Subcutaneous abdominal adipose tissue (tissue), 5 donors: ENCODE data around the gene GJB3.
"Not testable (repeated sequence)": the region's sequence is repeated elsewhere in the genome, so short reads cannot be mapped to it uniquely, and the experiment has no call there.

ENCODE experiments used
- H3K27ac ChIP-seq: one replicate; pipeline ENCODE4 v1.7.0; 2013; ENCODE audit warnings: low read depth, mild to moderate bottlenecking, inconsistent platforms, low read length, moderate library complexity
- H3K27me3 ChIP-seq, 5 donors: one replicate each; pipeline ENCODE4 v1.7.0; 2013; ENCODE audit warnings: low read length in 5 of 5, inconsistent platforms in 1 of 5; ENCODE audit not compliant: control insufficient read depth in 5 of 5, insufficient read depth in 4 of 5
- H3K36me3 ChIP-seq, 5 donors: one replicate each; pipeline ENCODE4 v1.7.0; 2013; ENCODE audit warnings: low read length in 5 of 5; ENCODE audit not compliant: control insufficient read depth in 5 of 5, insufficient read depth in 5 of 5
- H3K4me1 ChIP-seq, 5 donors: one replicate each; pipeline ENCODE4 v1.7.0; 2013; ENCODE audit warnings: low read length in 5 of 5, mild to moderate bottlenecking in 3 of 5, moderate library complexity in 1 of 5; ENCODE audit not compliant: control insufficient read depth in 5 of 5, insufficient read depth in 5 of 5
- H3K4me3 ChIP-seq, 5 donors: one replicate each; pipeline ENCODE4 v1.7.0; 2013; ENCODE audit warnings: low read length in 5 of 5, low read depth in 1 of 5
- H3K9ac ChIP-seq, 5 donors: one replicate each; pipeline ENCODE4 v1.7.0; 2013; ENCODE audit warnings: low read length in 5 of 5, mild to moderate bottlenecking in 4 of 5, moderate library complexity in 3 of 5
- H3K9me3 ChIP-seq, 5 donors: one replicate each; pipeline ENCODE4 v1.7.0; 2013; ENCODE audit warnings: low read length in 5 of 5; ENCODE audit not compliant: control insufficient read depth in 5 of 5
- donor health status: healthy.
- donor health status: healthy.
- donor health status: healthy.
- donor health status: healthy.
- donor health status: healthy.

GJB3 gene

DNA sequence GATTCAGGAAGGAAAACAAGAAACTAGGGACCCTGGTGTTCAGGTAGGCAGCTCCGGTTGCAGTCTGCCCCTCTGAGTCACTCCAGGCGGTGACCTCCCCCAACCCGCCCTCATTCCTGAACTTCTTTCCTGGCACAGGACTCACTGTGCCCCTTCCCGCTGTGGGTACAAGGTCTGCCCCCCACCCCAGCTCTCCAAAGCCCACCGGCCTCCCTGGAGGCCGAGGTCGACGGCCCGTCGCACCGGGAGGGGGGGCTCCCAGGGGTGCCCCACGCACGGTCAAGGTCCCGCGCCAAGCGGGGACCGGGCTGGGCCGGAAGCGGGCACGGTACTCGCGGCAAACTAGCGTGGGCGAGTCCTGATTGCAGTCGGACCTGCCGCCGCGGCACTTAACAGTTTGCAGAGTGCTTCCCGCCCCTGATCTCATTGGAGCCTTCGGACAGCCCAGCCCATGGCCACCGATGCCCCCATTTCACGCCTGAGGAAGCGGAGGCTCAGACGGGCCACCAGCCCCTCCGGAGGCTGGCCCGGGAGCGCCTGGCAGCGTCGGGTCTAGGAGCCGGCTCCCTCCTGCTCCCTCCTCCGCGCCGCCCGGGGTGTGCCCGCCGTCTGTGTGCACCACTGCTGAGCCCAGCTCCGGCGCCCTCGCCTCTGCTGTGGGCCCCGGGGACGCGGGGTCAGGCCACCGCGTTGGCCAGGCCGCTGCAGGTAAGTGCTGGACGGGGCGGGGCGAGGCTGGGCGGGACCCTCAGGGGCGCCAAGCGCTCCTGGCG is at the start of gene GJB3:
GJB3 (plus strand) TSS at position 144 of the 773 bp plus-strand sequence. CDS start 3,549 bp downstream, outside the sequence.
- Histone ChIP-seq H3K9ac (no peak within 1 kb of the TSS), H3K27ac (no peak within 1 kb of the TSS), H3K9me3 (no peaks in the 10 kb centered on the region), H3K4me1 (peaks cover 0 to 15% (median 10%) of the 10 kb centered on the region in 5 donors), H3K4me3 (peak within 1 kb of the TSS in 3 of 5 donors; percentile 36 to 49 (median 42)), H3K36me3 (no peaks in the 10 kb centered on the region), H3K27me3 (peaks cover 31 to 53% (median 44%) of the 10 kb centered on the region in 5 donors)

GRCh38 chr1:34732831-34733230 is 48.2 kb upstream of the GJB3 start:
- peaks cover 2 to 14% (median 3%) of the 10 kb centered on the region in 5 donors for H3K27me3 ChIP-seq
- H3K36me3 ChIP-seq, H3K9ac ChIP-seq, H3K4me1 ChIP-seq, H3K4me3 ChIP-seq, H3K9me3 ChIP-seq, H3K27ac ChIP-seq: not testable (repeated sequence)

DNA sequence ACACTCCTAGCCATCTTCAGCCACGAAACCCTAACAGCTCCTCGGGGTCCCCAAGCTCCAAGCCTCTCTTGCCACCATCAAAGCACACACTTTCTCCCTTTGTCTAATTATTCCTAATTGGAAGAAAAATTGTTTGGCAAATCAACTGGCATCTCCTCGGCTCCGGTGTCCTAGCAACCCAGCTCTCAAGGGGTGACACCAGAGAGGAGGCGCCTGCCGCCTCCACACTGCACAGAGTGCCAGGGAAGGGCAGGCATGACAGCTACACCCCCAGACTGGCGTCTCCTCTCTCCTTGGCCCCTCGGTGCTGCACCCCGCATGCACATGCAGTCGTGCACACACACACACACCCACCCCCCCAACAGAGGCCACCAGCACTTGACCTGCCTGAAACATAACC is 44.3 kb upstream of the GJB3 start:
- Histone ChIP-seq H3K36me3 (no peaks in the 10 kb centered on the region), H3K9ac (no peak overlapping the region), H3K4me1 (no peaks in the 10 kb centered on the region), H3K27me3 (peaks cover 4 to 16% (median 8%) of the 10 kb centered on the region in 5 donors), H3K9me3 (no peaks in the 10 kb centered on the region), H3K4me3 (no peak overlapping the region), H3K27ac (no peak overlapping the region)

- not testable (repeated sequence) for H3K9ac ChIP-seq, H3K9me3 ChIP-seq, H3K27ac ChIP-seq, H3K4me3 ChIP-seq, H3K36me3 ChIP-seq, H3K4me1 ChIP-seq
- peaks cover 4 to 17% (median 8%) of the 10 kb centered on the region in 5 donors for H3K27me3 ChIP-seq
Observed at GRCh38 chr1:34737236-34737635, 43.8 kb upstream of the GJB3 start.

- H3K27me3 ChIP-seq: peaks cover 4 to 20% (median 8%) of the 10 kb centered on the region in 5 donors
- peaks cover 0 to 4% (median 2%) of the 10 kb centered on the region in 5 donors for H3K4me1 ChIP-seq
- H3K9ac ChIP-seq: no peak overlapping the region
- no peaks in the 10 kb centered on the region for H3K9me3 ChIP-seq
- H3K4me3 ChIP-seq: no peak overlapping the region
- no peak overlapping the region for H3K27ac ChIP-seq
- H3K36me3 ChIP-seq: no peaks in the 10 kb centered on the region
Observed at GRCh38 chr1:34739613-34740012, 41.4 kb upstream of the GJB3 start.

GRCh38 chr1:34740161-34740868 is 40.7 kb upstream of the GJB3 start:
- Histone ChIP-seq H3K9ac (no peak overlapping the region), H3K36me3 (no peaks in the 10 kb centered on the region), H3K4me1 (peaks cover 0 to 4% (median 2%) of the 10 kb centered on the region in 5 donors), H3K27ac (no peak overlapping the region), H3K4me3 (no peak overlapping the region), H3K27me3 (peaks cover 4 to 20% (median 8%) of the 10 kb centered on the region in 5 donors), H3K9me3 (no peaks in the 10 kb centered on the region)

DNA sequence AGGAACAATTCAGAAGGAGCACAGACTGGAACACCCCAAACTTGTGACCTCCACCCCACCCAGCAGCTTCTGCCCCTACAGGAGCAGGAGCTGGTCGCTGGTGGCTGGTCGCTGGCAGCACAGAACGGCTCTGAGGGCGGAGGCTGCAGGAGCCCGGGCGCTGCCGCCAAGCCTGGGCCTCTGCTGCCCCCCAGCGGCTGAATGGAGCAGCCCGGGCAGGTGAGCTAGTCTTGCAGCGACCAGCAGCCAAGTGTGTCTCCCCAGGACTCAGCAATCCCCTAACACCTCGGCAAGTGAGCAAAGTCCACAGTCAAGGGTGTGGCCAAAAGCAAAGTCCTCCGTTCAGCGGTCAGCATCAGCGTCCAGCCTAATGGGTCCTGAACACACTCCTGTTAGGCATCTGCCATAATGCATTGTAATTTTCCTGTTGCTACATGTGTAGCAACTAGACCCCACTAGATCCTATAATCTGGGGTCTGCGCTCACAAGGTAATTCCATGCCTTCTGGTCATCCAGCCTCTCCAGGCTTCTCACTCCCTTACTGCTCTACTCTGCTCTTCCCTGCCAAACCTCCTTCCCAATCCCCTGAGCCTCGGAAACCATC is 38.2 kb upstream of the GJB3 start:
- peaks cover 0 to 4% (median 2%) of the 10 kb centered on the region in 5 donors for H3K4me1 ChIP-seq
- H3K36me3 ChIP-seq: no peaks in the 10 kb centered on the region
- no peak overlapping the region for H3K27ac ChIP-seq
- no peak overlapping the region for H3K4me3 ChIP-seq
- H3K9me3 ChIP-seq: no peaks in the 10 kb centered on the region
- no peak overlapping the region for H3K9ac ChIP-seq
- H3K27me3 ChIP-seq: peaks cover 6 to 27% (median 10%) of the 10 kb centered on the region in 5 donors

DNA sequence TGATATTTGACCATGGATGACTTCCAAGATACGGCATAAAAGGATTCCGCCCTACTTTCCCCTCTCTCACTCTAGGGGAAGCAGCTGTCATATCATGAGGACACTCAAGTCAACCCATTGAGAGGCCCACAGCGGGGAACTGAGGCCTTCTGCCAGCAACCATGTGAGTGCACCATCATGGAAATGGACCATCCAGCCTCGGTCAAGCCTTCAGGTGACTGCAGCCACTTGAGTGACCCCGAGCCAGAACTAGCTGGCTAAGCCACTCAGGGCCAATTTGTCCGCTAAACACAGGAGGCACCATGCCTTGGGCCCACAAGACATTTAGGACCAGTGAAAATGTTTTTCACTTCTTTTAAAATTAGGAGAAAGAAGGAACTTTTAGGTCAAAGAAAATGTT is 37.2 kb upstream of the GJB3 start:
- no peak overlapping the region for H3K4me3 ChIP-seq
- peaks cover 3 to 25% (median 12%) of the 10 kb centered on the region in 5 donors for H3K27me3 ChIP-seq
- no peaks in the 10 kb centered on the region for H3K36me3 ChIP-seq
- no peak overlapping the region for H3K9ac ChIP-seq
- H3K27ac ChIP-seq: no peak overlapping the region
- H3K9me3 ChIP-seq: no peaks in the 10 kb centered on the region
- H3K4me1 ChIP-seq: peaks cover 0 to 4% (median 2%) of the 10 kb centered on the region in 5 donors

DNA sequence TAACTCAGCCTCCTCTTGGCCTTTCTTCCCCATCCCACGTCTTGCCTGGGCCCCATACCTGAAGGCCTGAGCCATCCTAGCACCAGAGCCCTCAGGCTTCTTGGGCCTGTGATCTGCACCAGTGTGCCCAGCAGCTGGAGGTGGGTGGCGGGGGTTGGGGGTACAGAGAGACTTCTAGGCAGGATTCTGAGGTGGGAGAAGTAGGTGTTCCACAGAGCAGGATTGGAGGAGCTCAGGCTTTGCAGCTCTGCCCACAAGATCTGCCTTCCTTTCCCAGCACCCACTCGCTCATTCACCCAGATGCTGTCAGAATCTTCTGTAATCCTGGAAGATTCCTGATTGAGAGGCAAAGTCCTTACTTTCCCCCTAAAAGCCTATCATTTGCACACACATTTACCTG is 36.2 kb upstream of the GJB3 start:
- no peaks in the 10 kb centered on the region for H3K9me3 ChIP-seq
- peaks cover 3 to 21% (median 10%) of the 10 kb centered on the region in 5 donors for H3K27me3 ChIP-seq
- no peak overlapping the region for H3K9ac ChIP-seq
- peaks cover 0 to 4% (median 2%) of the 10 kb centered on the region in 5 donors for H3K4me1 ChIP-seq
- H3K4me3 ChIP-seq: no peak overlapping the region
- no peak overlapping the region for H3K27ac ChIP-seq
- no peaks in the 10 kb centered on the region for H3K36me3 ChIP-seq

GRCh38 chr1:34745666-34746065 is 35.3 kb upstream of the GJB3 start:
- no peak overlapping the region for H3K4me3 ChIP-seq
- peaks cover 3 to 21% (median 8%) of the 10 kb centered on the region in 5 donors for H3K27me3 ChIP-seq
- no peaks in the 10 kb centered on the region for H3K36me3 ChIP-seq
- H3K9ac ChIP-seq: no peak overlapping the region
- H3K4me1 ChIP-seq: peaks cover 0 to 4% (median 2%) of the 10 kb centered on the region in 5 donors
- H3K9me3 ChIP-seq: no peaks in the 10 kb centered on the region
- H3K27ac ChIP-seq: no peak overlapping the region
